Smooth muscle cell (in vitro differentiated cells): ENCODE results near the gene MAP3K14. TPM values are rescaled to one million over a fixed set of nuclear protein-coding genes. Genes with fewer than 3 reads are reported as not detected.

Source experiments
- DNase-seq: peaks from one replicate; lab custom pipeline; 2025; ENCODE audit not compliant: unreplicated experiment; lab: John Stamatoyannopoulos, UW
- H2AFZ ChIP-seq: fragments of 200-600 bp; sonication (generic); 2 replicates; pipeline ENCODE4 v1.6.0; 2016; ENCODE audit warnings: antibody characterized with exemption, low read depth, mild to moderate bottlenecking
- H3F3A ChIP-seq: fragments of 200-600 bp; sonication (generic); 2 replicates; pipeline ENCODE4 v1.6.0; 2017; ENCODE audit warnings: antibody characterized with exemption, low read depth
- H3K27ac ChIP-seq: fragments of 200-600 bp; sonication (generic); 2 replicates; pipeline ENCODE4 v1.5.1; 2016; ENCODE audit warnings: low read depth, mild to moderate bottlenecking
- H3K27me3 ChIP-seq: fragments of 200-600 bp; sonication (generic); 2 replicates; pipeline ENCODE4 v1.6.1; 2016; ENCODE audit warnings: low read depth, mild to moderate bottlenecking
- H3K36me3 ChIP-seq: fragments of 200-600 bp; sonication (generic); 2 replicates; pipeline ENCODE4 v1.5.1; 2016; ENCODE audit warnings: low read depth
- H3K4me1 ChIP-seq: fragments of 200-600 bp; sonication (generic); 2 replicates; pipeline ENCODE4 v1.5.1; 2016; ENCODE audit warnings: low read depth
- H3K4me2 ChIP-seq: fragments of 200-600 bp; sonication (generic); 2 replicates; pipeline ENCODE4 v1.6.0; 2016; ENCODE audit warnings: mild to moderate bottlenecking
- H3K4me3 ChIP-seq: fragments of 200-600 bp; sonication (generic); 2 replicates; pipeline ENCODE4 v1.5.1; 2016; ENCODE audit warnings: mild to moderate bottlenecking
- H3K79me2 ChIP-seq: fragments of 200-600 bp; sonication (generic); 2 replicates; pipeline ENCODE4 v1.6.0; 2016; ENCODE audit warnings: low read depth, mild to moderate bottlenecking
- H3K9ac ChIP-seq: fragments of 200-600 bp; sonication (generic); 2 replicates; pipeline ENCODE4 v1.6.0; 2016; ENCODE audit warnings: low read depth
- H3K9me3 ChIP-seq: fragments of 200-600 bp; sonication (generic); replicated peaks from 2 replicates; pipeline ENCODE4 v1.5.1; 2016; ENCODE audit warnings: low read depth
- H4K20me1 ChIP-seq: fragments of 200-600 bp; sonication (generic); 2 replicates; pipeline ENCODE4 v1.6.0; 2016; ENCODE audit warnings: low read depth
- CTCF ChIP-seq: fragments of 200-600 bp; sonication (generic); IDR thresholded peaks from 2 replicates; pipeline ENCODE4 v1.5.1; 2017; ENCODE audit warnings: borderline replicate concordance, mild to moderate bottlenecking, antibody characterized with exemption; ENCODE audit not compliant: insufficient read depth, poor library complexity, severe bottlenecking
- WGBS: methylation state at CpG from one replicate; pipeline ENCODE4 v1.1.7; 2016; ENCODE audit warnings: low lambda C conversion rate; 5-methylcytosine and 5-hydroxymethylcytosine counted together
- polyA plus RNA-seq: library from polyadenylated mRNA; unstranded; fragments of >200 nt; fragmentation: Nextera tagmentation; extraction: Ambion mirVana; gene quantifications from 2 replicates; pipeline ENCODE4 v1.2.1, GENCODE V29; 2016
- total RNA-seq: library from RNA; depleted of rRNA; stranded (reverse); fragments of >200 nt; gene quantifications from 2 replicates; pipeline ENCODE4 v1.2.3, GENCODE V29; 2014

The MAP3K14 gene
- total and polyA plus RNA-seq, 2 experiments from 2014 or later, result 1.7 to 1.8 TPM

- H3K9me3 ChIP-seq, result no peaks in the 10 kb centered on the region
- no peaks in the 10 kb centered on the region for H3K36me3 ChIP-seq
- H3K27me3 ChIP-seq, result peaks cover 5% of the 10 kb centered on the region
- H3K79me2 ChIP-seq, result no peaks in the 10 kb centered on the region
- no peak for DNase-seq
- 14% methylated on average over 6 of the region's 6 CpGs for WGBS
- peaks cover 5% of the 10 kb centered on the region for H3K4me1 ChIP-seq
- H3F3A ChIP-seq, result no peaks in the 10 kb centered on the region
- H3K27ac ChIP-seq, result no peak overlapping the region
- no peak overlapping the region for H3K9ac ChIP-seq
- no peak overlapping the region for H3K4me3 ChIP-seq
- H2AFZ ChIP-seq, result no peak overlapping the region
- H3K4me2 ChIP-seq, result no peak overlapping the region
- no peaks in the 10 kb centered on the region for H4K20me1 ChIP-seq
- TF ChIP-seq CTCF, result no peak
Measured at GRCh38 chr17:45234641-45235415, 82.0 kb downstream of the MAP3K14 start.

GRCh38 chr17:45233423-45233924 lies 83.3 kb downstream of the MAP3K14 start:
- DNase-seq, result no peak
- Histone ChIP-seq H3K79me2 (no peaks in the 10 kb centered on the region), H3K9ac (no peak overlapping the region), H3K9me3 (no peaks in the 10 kb centered on the region), H4K20me1 (no peaks in the 10 kb centered on the region), H3K27ac (no peak overlapping the region), H3K4me3 (no peak overlapping the region), H3K4me1 (peaks cover 16% of the 10 kb centered on the region), H3F3A (no peaks in the 10 kb centered on the region), H2AFZ (no peak overlapping the region), H3K4me2 (no peak overlapping the region), H3K27me3 (no peaks in the 10 kb centered on the region), H3K36me3 (no peaks in the 10 kb centered on the region)
- no peak for TF ChIP-seq CTCF
- WGBS, result 92% methylated on average over 8 of the region's 8 CpGs

GRCh38 chr17:45232514-45233422 lies 84.1 kb downstream of the MAP3K14 start:
- Histone ChIP-seq H3K27me3 (no peaks in the 10 kb centered on the region), H3K79me2 (no peaks in the 10 kb centered on the region), H3K4me3 (no peak overlapping the region), H3K4me2 (no peak overlapping the region), H3F3A (no peaks in the 10 kb centered on the region), H3K9me3 (no peaks in the 10 kb centered on the region), H3K4me1 (peaks cover 17% of the 10 kb centered on the region), H3K27ac (no peak overlapping the region), H2AFZ (no peak overlapping the region), H4K20me1 (no peaks in the 10 kb centered on the region), H3K36me3 (no peaks in the 10 kb centered on the region), H3K9ac (no peak overlapping the region)
- DNase-seq, result no peak
- TF ChIP-seq CTCF, result no peak
- 88% methylated on average over 9 of the region's 9 CpGs for WGBS
